Mesothelial cell of epicardium (in vitro differentiated cells): Measurements from ENCODE around the gene MYO16. TPM values are rescaled to one million over a fixed set of nuclear protein-coding genes. Genes with fewer than 3 reads are reported as not detected.

ENCODE experiments used
- DNase-seq, 2 experiments: peaks; one replicate each; pipeline ENCODE4 v3.0.0; 2021; ENCODE audit warnings: low spot score in 2 of 2; ENCODE audit not compliant: unreplicated experiment in 2 of 2
- H3K27ac Mint-ChIP-seq: 2 replicates; pipeline ENCODE4 v1.8.0; 2021; ENCODE audit warnings: mixed read lengths
- H3K27me3 Mint-ChIP-seq: 2 replicates; pipeline ENCODE4 v1.8.0; 2021; ENCODE audit warnings: low read depth, mixed read lengths
- H3K36me3 Mint-ChIP-seq: 2 replicates; pipeline ENCODE4 v1.8.0; 2021; ENCODE audit warnings: mixed read lengths
- H3K4me1 Mint-ChIP-seq: 2 replicates; pipeline ENCODE4 v1.8.0; 2021; ENCODE audit warnings: mixed read lengths
- H3K4me3 Mint-ChIP-seq: 2 replicates; pipeline ENCODE4 v1.8.0; 2021; ENCODE audit warnings: mild to moderate bottlenecking, moderate library complexity, mixed read lengths
- H3K9me3 Mint-ChIP-seq: 2 replicates; pipeline ENCODE4 v1.8.0; 2021; ENCODE audit warnings: mixed read lengths
- CTCF ChIP-seq: fragments of 200-600 bp; sonication (generic); IDR thresholded peaks from one replicate; pipeline ENCODE4 v1.5.0; 2021; ENCODE audit warnings: antibody characterized with exemption; ENCODE audit not compliant: unreplicated experiment
- total RNA-seq: library from RNA; stranded (reverse); gene quantifications from 3 replicates; pipeline ENCODE4 v1.2.1, GENCODE V29; 2021

MYO16 gene
- total RNA-seq, 1 donor from 2014 or later = 0.07 TPM

- H3K4me1 Mint-ChIP-seq = peaks cover 22% of the 10 kb centered on the region
- H3K27ac Mint-ChIP-seq = no peak overlapping the region
- H3K36me3 Mint-ChIP-seq = no peaks in the 10 kb centered on the region
- no peak overlapping the region for H3K4me3 Mint-ChIP-seq
- TF ChIP-seq CTCF = no peak
- peaks cover 4% of the 10 kb centered on the region for H3K27me3 Mint-ChIP-seq
- DNase-seq = no peak
- H3K9me3 Mint-ChIP-seq = no peaks in the 10 kb centered on the region
Measured at GRCh38 chr13:109160887-109161669, 531.7 kb downstream of the MYO16 start.

GRCh38 chr13:109162248-109163036 is 533.0 kb downstream of the MYO16 start:
- no peak overlapping the region for H3K4me3 Mint-ChIP-seq
- no peak for TF ChIP-seq CTCF
- peaks cover 3% of the 10 kb centered on the region for H3K27me3 Mint-ChIP-seq
- no peak overlapping the region for H3K27ac Mint-ChIP-seq
- no peaks in the 10 kb centered on the region for H3K9me3 Mint-ChIP-seq
- peaks cover 9% of the 10 kb centered on the region for H3K4me1 Mint-ChIP-seq
- no peak for DNase-seq
- no peaks in the 10 kb centered on the region for H3K36me3 Mint-ChIP-seq

GRCh38 chr13:109163037-109163379 is 533.6 kb downstream of the MYO16 start:
- no peak for TF ChIP-seq CTCF
- Mint-ChIP-seq H3K27me3 (peaks cover 3% of the 10 kb centered on the region), H3K9me3 (no peaks in the 10 kb centered on the region), H3K4me3 (no peak overlapping the region), H3K36me3 (no peaks in the 10 kb centered on the region), H3K4me1 (peaks cover 5% of the 10 kb centered on the region), H3K27ac (no peak overlapping the region)
- no peak for DNase-seq

- H3K4me1 Mint-ChIP-seq = no peaks in the 10 kb centered on the region
- H3K36me3 Mint-ChIP-seq = no peaks in the 10 kb centered on the region
- H3K27me3 Mint-ChIP-seq = peaks cover 3% of the 10 kb centered on the region
- no peaks in the 10 kb centered on the region for H3K9me3 Mint-ChIP-seq
- DNase-seq = no peak
- no peak for TF ChIP-seq CTCF
- H3K27ac Mint-ChIP-seq = no peak overlapping the region
- H3K4me3 Mint-ChIP-seq = no peak overlapping the region
Measured at GRCh38 chr13:109165417-109165904, 536.0 kb downstream of the MYO16 start.

- H3K36me3 Mint-ChIP-seq = no peaks in the 10 kb centered on the region
- H3K9me3 Mint-ChIP-seq = no peaks in the 10 kb centered on the region
- H3K27ac Mint-ChIP-seq = no peak overlapping the region
- H3K4me1 Mint-ChIP-seq = no peaks in the 10 kb centered on the region
- peaks cover 3% of the 10 kb centered on the region for H3K27me3 Mint-ChIP-seq
- no peak for TF ChIP-seq CTCF
- DNase-seq = no peak
- H3K4me3 Mint-ChIP-seq = no peak overlapping the region
Measured at GRCh38 chr13:109166804-109167203, 537.4 kb downstream of the MYO16 start.
